ENCODE data around the gene CCT2. TPM values are rescaled to one million over a fixed set of nuclear protein-coding genes. Genes with fewer than 3 reads are reported as not detected.

Gene CCT2
- total and polyA plus RNA-seq, 2 donors (not counting 1 experiment from before 2014, with no cell fraction given), result 174 to 178 TPM

DNA sequence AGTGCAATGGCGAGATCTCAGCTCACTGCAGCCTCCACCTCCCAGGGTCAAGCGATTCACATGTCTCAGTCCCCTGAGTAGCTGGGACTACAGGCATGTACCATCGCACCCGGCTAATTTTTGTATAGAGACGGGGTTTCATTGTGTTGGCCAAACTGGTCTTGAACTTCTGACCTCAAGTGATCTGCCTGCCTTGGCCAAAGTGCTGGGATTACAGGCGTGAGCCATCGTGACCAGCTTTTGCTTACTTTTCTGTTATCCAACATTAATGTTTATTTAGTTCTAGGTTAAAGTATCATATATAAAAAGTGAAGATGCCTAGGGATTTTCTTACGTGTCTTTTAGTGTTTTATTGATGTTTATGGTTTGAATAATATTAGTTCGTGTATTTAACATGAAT, 28.9 kb upstream of the CCT2 start:
- H3K4me1 ChIP-seq (ENCODE audit: control insufficient read depth, extremely low read depth, insufficient read depth, low read length), result peaks cover 7% of the 10 kb centered on the region
- H2AFZ ChIP-seq (ENCODE audit: low read length), result no peak overlapping the region
- peak overlapping the region; percentile 86 for H3K27ac ChIP-seq (ENCODE audit: insufficient read depth, low read length)
- H3K27me3 ChIP-seq (ENCODE audit: control insufficient read depth, insufficient read depth, low read length), result no peaks in the 10 kb centered on the region
- no peaks in the 10 kb centered on the region for H3K36me3 ChIP-seq (ENCODE audit: control insufficient read depth, insufficient read depth, low read length)
- no peaks in the 10 kb centered on the region for H4K20me1 ChIP-seq (ENCODE audit: control insufficient read depth, extremely low read depth, insufficient read depth, low read length)
- no peak overlapping the region for H3K9ac ChIP-seq (ENCODE audit: insufficient read depth, low read length)
- no peaks in the 10 kb centered on the region for H3K9me3 ChIP-seq (ENCODE audit: control insufficient read depth, insufficient read depth, low read depth, low read length)
- peaks cover 28% of the 10 kb centered on the region for H3K79me2 ChIP-seq (ENCODE audit: control insufficient read depth, insufficient read depth, low read length)
- H3K4me3 ChIP-seq (replicated peaks in 1 of 4; ENCODE audit: control extremely low read depth in 1 of 4, insufficient read depth in 1 of 4, low read depth in 3 of 4, low read length in 4 of 4), result no peak overlapping the region
- no peak for DNase-seq (ENCODE audit: low read depth in 2 of 2)
- TF ChIP-seq EZH2 (IDR thresholded peaks at IDR 0.05; ENCODE audit: low read length, missing control alignments), result no peak
- TF ChIP-seq, protein P1, sequence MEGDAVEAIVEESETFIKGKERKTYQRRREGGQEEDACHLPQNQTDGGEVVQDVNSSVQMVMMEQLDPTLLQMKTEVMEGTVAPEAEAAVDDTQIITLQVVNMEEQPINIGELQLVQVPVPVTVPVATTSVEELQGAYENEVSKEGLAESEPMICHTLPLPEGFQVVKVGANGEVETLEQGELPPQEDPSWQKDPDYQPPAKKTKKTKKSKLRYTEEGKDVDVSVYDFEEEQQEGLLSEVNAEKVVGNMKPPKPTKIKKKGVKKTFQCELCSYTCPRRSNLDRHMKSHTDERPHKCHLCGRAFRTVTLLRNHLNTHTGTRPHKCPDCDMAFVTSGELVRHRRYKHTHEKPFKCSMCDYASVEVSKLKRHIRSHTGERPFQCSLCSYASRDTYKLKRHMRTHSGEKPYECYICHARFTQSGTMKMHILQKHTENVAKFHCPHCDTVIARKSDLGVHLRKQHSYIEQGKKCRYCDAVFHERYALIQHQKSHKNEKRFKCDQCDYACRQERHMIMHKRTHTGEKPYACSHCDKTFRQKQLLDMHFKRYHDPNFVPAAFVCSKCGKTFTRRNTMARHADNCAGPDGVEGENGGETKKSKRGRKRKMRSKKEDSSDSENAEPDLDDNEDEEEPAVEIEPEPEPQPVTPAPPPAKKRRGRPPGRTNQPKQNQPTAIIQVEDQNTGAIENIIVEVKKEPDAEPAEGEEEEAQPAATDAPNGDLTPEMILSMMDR (conservative IDR thresholded peaks at IDR 0.05 in 1 of 2, IDR thresholded peaks at IDR 0.05 in 1 of 2; ENCODE audit: low read depth in 1 of 2, low read length in 2 of 2), result no peak
- H3K4me2 ChIP-seq (ENCODE audit: extremely low read depth, insufficient read depth, low read length), result peak overlapping the region; percentile 28

DNA sequence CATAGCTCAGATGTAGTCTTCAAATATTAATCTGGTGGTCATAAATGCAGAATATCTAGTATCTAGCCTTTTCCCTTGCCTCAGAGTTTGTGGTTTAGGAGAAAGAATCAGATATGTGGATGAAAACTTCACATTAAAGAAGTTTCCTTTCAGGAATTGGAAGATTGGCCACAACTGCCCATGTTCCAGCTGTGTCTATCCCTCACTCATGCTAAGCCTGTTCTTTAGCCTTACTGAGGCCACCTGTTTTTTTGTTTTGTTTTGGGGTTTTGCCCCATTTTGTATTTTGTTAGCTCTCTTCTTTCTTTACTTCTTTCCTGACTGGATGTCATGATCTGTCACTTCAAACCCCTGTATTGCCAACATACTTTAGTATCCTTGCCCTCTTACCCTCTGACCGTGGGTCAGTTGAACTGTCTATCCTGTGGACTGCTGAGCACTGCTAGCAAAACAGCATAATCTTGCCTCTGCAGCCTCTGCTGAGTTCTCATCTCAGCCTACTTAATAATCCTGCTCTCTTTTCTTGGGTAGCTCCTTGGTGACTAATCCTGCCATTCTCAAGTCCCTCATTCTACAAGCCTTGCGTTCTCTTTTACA, 22.0 kb upstream of the CCT2 start:
- H3K9ac ChIP-seq (ENCODE audit: insufficient read depth, low read length), result no peak overlapping the region
- H3K79me2 ChIP-seq (ENCODE audit: control insufficient read depth, insufficient read depth, low read length), result peaks cover 15% of the 10 kb centered on the region
- no peak for TF ChIP-seq EZH2 (IDR thresholded peaks at IDR 0.05; ENCODE audit: low read length, missing control alignments)
- TF ChIP-seq, protein P1 (conservative IDR thresholded peaks at IDR 0.05 in 1 of 2, IDR thresholded peaks at IDR 0.05 in 1 of 2; ENCODE audit: low read depth in 1 of 2, low read length in 2 of 2), result no peak
- no peaks in the 10 kb centered on the region for H3K4me1 ChIP-seq (ENCODE audit: control insufficient read depth, extremely low read depth, insufficient read depth, low read length)
- no peak overlapping the region for H3K4me3 ChIP-seq (replicated peaks in 1 of 4; ENCODE audit: control extremely low read depth in 1 of 4, insufficient read depth in 1 of 4, low read depth in 3 of 4, low read length in 4 of 4)
- no peaks in the 10 kb centered on the region for H3K36me3 ChIP-seq (ENCODE audit: control insufficient read depth, insufficient read depth, low read length)
- no peaks in the 10 kb centered on the region for H3K9me3 ChIP-seq (ENCODE audit: control insufficient read depth, insufficient read depth, low read depth, low read length)
- no peaks in the 10 kb centered on the region for H4K20me1 ChIP-seq (ENCODE audit: control insufficient read depth, extremely low read depth, insufficient read depth, low read length)
- DNase-seq (ENCODE audit: low read depth in 2 of 2), result peak in 1 of 2 donors; percentile 35
- no peak overlapping the region for H2AFZ ChIP-seq (ENCODE audit: low read length)
- no peaks in the 10 kb centered on the region for H3K27me3 ChIP-seq (ENCODE audit: control insufficient read depth, insufficient read depth, low read length)
- H3K27ac ChIP-seq (ENCODE audit: insufficient read depth, low read length), result no peak overlapping the region
- no peak overlapping the region for H3K4me2 ChIP-seq (ENCODE audit: extremely low read depth, insufficient read depth, low read length)

DNA sequence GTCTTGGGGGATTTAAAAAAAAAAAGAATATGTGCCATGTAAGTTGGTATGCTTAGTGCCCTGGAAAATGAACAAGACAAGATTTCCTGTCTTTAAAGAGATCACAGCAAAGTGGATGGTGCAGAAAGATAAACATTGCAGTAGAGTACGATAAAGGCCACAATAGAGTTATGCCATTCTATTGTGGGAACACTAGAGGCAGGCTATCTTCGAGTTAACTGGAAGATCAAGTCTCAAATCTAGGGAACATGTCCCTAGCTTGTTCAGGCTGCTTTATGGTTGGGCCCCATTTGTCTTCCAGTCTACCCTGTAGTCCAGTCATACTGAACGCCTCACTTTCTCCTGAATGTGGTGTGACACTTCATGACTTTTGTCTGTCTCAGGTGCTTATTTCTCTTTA, 18.7 kb upstream of the CCT2 start:
- Histone ChIP-seq H4K20me1 (ENCODE audit: control insufficient read depth, extremely low read depth, insufficient read depth, low read length) (no peaks in the 10 kb centered on the region), H3K4me1 (ENCODE audit: control insufficient read depth, extremely low read depth, insufficient read depth, low read length) (peaks cover 2% of the 10 kb centered on the region), H3K27ac (ENCODE audit: insufficient read depth, low read length) (no peak overlapping the region), H3K9ac (ENCODE audit: insufficient read depth, low read length) (no peak overlapping the region), H3K79me2 (ENCODE audit: control insufficient read depth, insufficient read depth, low read length) (peaks cover 2% of the 10 kb centered on the region), H3K27me3 (ENCODE audit: control insufficient read depth, insufficient read depth, low read length) (no peaks in the 10 kb centered on the region), H3K4me3 (replicated peaks in 1 of 4; ENCODE audit: control extremely low read depth in 1 of 4, insufficient read depth in 1 of 4, low read depth in 3 of 4, low read length in 4 of 4) (no peak overlapping the region), H3K4me2 (ENCODE audit: extremely low read depth, insufficient read depth, low read length) (no peak overlapping the region), H3K9me3 (ENCODE audit: control insufficient read depth, insufficient read depth, low read depth, low read length) (no peaks in the 10 kb centered on the region), H2AFZ (ENCODE audit: low read length) (no peak overlapping the region), H3K36me3 (ENCODE audit: control insufficient read depth, insufficient read depth, low read length) (no peaks in the 10 kb centered on the region)
- no peak for DNase-seq (ENCODE audit: low read depth in 2 of 2)
- no peak for TF ChIP-seq EZH2 (IDR thresholded peaks at IDR 0.05; ENCODE audit: low read length, missing control alignments)
- TF ChIP-seq, protein P1 (conservative IDR thresholded peaks at IDR 0.05 in 1 of 2, IDR thresholded peaks at IDR 0.05 in 1 of 2; ENCODE audit: low read depth in 1 of 2, low read length in 2 of 2), result peak in 1 of 2 donors; percentile 26
